K562 (cell line): Measurements from ENCODE around the gene KNCN. TPM values are rescaled to one million over a fixed set of nuclear protein-coding genes. Genes with fewer than 3 reads are reported as not detected.
A peak's percentile ranks its signal among the peaks of the same experiment; 100 is the strongest.

Source experiments
- E2F6 ChIP-seq, 2 experiments: IDR thresholded peaks; 2 replicates each; pipeline ENCODE4 v1.6.1; 2011; ENCODE audit warnings: borderline replicate concordance in 1 of 2, control low read depth in 1 of 2, low read depth in 1 of 2, low read length in 1 of 2, mild to moderate bottlenecking in 1 of 2, mixed read lengths in 1 of 2, moderate library complexity in 1 of 2; ENCODE audit not compliant: insufficient read depth in 1 of 2, insufficient read length in 1 of 2, poor library complexity in 1 of 2, severe bottlenecking in 1 of 2; ENCODE audit errors: extremely low read depth in 1 of 2
- E4F1 ChIP-seq: fragments of 250-450 bp; sonication (Bioruptor Pico); IDR thresholded peaks from 2 replicates; pipeline ENCODE4 v1.5.0; 2021; ENCODE audit warnings: mild to moderate bottlenecking, borderline replicate concordance
- NFXL1 ChIP-seq: fragments of 450-650 bp; formaldehyde crosslinking; IDR thresholded peaks from 2 replicates; pipeline ENCODE4 v1.4.0; 2021; ENCODE audit warnings: mild to moderate bottlenecking
- NRF1 ChIP-seq, 2 experiments: fragments of 450-650 bp; IDR thresholded peaks in 1 of 2; conservative IDR thresholded peaks in 1 of 2; 2 replicates each; pipeline ENCODE4 v1.6.1; 2014; ENCODE audit warnings: mild to moderate bottlenecking in 2 of 2
- STAT5A ChIP-seq: IDR thresholded peaks from 2 replicates; pipeline ENCODE4 v1.6.1; 2012; ENCODE audit warnings: low read length, inconsistent platforms, borderline replicate concordance
- TARDBP ChIP-seq: fragments of 450-650 bp; IDR thresholded peaks from 2 replicates; pipeline ENCODE4 v1.6.1; 2016
- polyA plus RNA-seq, 8 experiments: library from polyadenylated mRNA; depleted of rRNA in 4 of 8; stranded (reverse) in 5 of 8; unstranded in 3 of 8; fragments of >200 nt; fragmentation: Nextera tagmentation in 2 of 8; fragmentation: Illumina TruSeq in 1 of 8; extraction: Ambion mirVana in 2 of 8; extraction: Trizol in 1 of 8; gene quantifications; 2 replicates each; pipeline versions ENCODE4 v1.2.1 to v1.2.3, GENCODE V29; 2011 to 2014; ENCODE audit warnings: inconsistent platforms in 1 of 8, missing spikeins in 1 of 8
- total RNA-seq, 7 experiments: library from RNA; depleted of rRNA in 6 of 7; stranded (reverse); fragments of >200 nt in 6 of 7; fragmentation: Illumina TruSeq in 2 of 7; extraction: Trizol in 2 of 7; gene quantifications; 2 replicates each; pipeline versions ENCODE4 v1.2.1 to v1.2.3, GENCODE V29; 2011 to 2021; ENCODE audit warnings: low replicate concordance in 1 of 7

KNCN gene
- total and polyA plus RNA-seq, 9 of the 15 experiments (the other 6 are each of a cell fraction or from before 2014, with no cell fraction given) = not detected

GRCh38 chr1:46535063-46535462 lies 16.4 kb downstream of the KNCN start (continued):
- TF ChIP-seq E4F1 (CRISPR knock-in tag) (no peak), TARDBP (no peak), NRF1 (conservative IDR thresholded peaks at IDR 0.05 in 1 of 2, IDR thresholded peaks at IDR 0.05 in 1 of 2) (peak; percentile 45 to 61), STAT5A (no peak), NFXL1 (CRISPR knock-in tag) (no peak), E2F6 (IDR thresholded peaks at IDR 0.05; ENCODE audit: borderline replicate concordance in 1 of 2, extremely low read depth in 1 of 2, insufficient read depth in 1 of 2, insufficient read length in 1 of 2, low read depth in 1 of 2, low read length in 1 of 2, poor library complexity in 1 of 2, severe bottlenecking in 1 of 2) (no peak)
